Upper lobe of left lung (tissue), 6 donors: ENCODE results near the gene APCS. TPM values are rescaled to one million over a fixed set of nuclear protein-coding genes. Genes with fewer than 3 reads are reported as not detected.

Source experiments
- ATAC-seq, 2 donors: fragments of 200-7000 bp; cut with Tn5 transposase; one replicate each; pipeline ENCODE4 v1.9.1; 2022; ENCODE audit warnings: mild to moderate bottlenecking in 2 of 2, moderate library complexity in 2 of 2; ENCODE audit not compliant: low FRiP score in 2 of 2
- DNase-seq, 2 donors: peaks; one replicate each; pipeline ENCODE4 v3.0.0-alpha.2; 2019 to 2020
- H3K27ac ChIP-seq, 4 donors: fragments of 200-600 bp; sonication (generic); one replicate each; pipeline ENCODE4 v1.5.1; 2016 to 2019
- H3K27me3 ChIP-seq, 4 donors: fragments of 200-600 bp; sonication (generic); one replicate each; pipeline ENCODE4 v1.5.1; 2017 to 2019
- H3K36me3 ChIP-seq, 4 donors: fragments of 200-600 bp; sonication (generic); one replicate each; pipeline ENCODE4 v1.5.1; 2016 to 2019
- H3K4me1 ChIP-seq, 4 donors: fragments of 200-600 bp; sonication (generic); one replicate each; pipeline ENCODE4 v1.5.1; 2018 to 2019
- H3K4me3 ChIP-seq, 4 donors: fragments of 200-600 bp; sonication (generic); one replicate each; pipeline ENCODE4 v1.5.1; 2017 to 2019; ENCODE audit warnings: mild to moderate bottlenecking in 2 of 4, moderate library complexity in 1 of 4
- H3K9me3 ChIP-seq, 4 donors: fragments of 200-600 bp; sonication (generic); one replicate each; pipeline ENCODE4 v1.5.1; 2018 to 2019
- EP300 ChIP-seq, 4 donors: sonication (generic); formaldehyde crosslinking; IDR thresholded peaks; one replicate each; pipeline ENCODE4 v1.5.1; 2017; ENCODE audit warnings: antibody characterized with exemption in 4 of 4, control low read depth in 2 of 4
- POLR2A ChIP-seq, 4 donors: fragments of 450-650 bp; IDR thresholded peaks; one replicate each; pipeline ENCODE4 v1.5.1; 2016 to 2017; ENCODE audit warnings: antibody characterized with exemption in 4 of 4, mild to moderate bottlenecking in 2 of 4
- POLR2AphosphoS5 ChIP-seq, 2 donors: sonication (generic); formaldehyde crosslinking; IDR thresholded peaks; one replicate each; pipeline ENCODE4 v1.5.1; 2017; ENCODE audit warnings: antibody characterized with exemption in 2 of 2
- WGBS, 2 donors: methylation state at CpG; one replicate each; pipeline ENCODE4 v1.1.5; 2017 to 2018; 5-methylcytosine and 5-hydroxymethylcytosine counted together
- total RNA-seq, 6 donors: library from RNA; depleted of rRNA in 4 of 6; stranded (reverse); fragments of >200 nt in 4 of 6; gene quantifications; one replicate each; pipeline versions ENCODE4 v1.1.0 to v1.2.1, GENCODE V29; 2016 to 2021
- TF ChIP-seq, protein P1 (sequence below), 6 experiments: fragments of 450-650 bp in 4 of 6; fragments of 200-600 bp in 2 of 6; sonication (generic) in 2 of 6; IDR thresholded peaks; one replicate each; pipeline ENCODE4 v1.5.1; 2016 to 2019; ENCODE audit warnings: antibody characterized with exemption in 6 of 6
- donor health status: DM: no; HTN: no; CAD: no; lungs with moderate emphysema.
- donor health status: DM: no; HTN: yes; CAD: no; lungs with severe emphysema.

Gene APCS, protein sequence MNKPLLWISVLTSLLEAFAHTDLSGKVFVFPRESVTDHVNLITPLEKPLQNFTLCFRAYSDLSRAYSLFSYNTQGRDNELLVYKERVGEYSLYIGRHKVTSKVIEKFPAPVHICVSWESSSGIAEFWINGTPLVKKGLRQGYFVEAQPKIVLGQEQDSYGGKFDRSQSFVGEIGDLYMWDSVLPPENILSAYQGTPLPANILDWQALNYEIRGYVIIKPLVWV
- under 1 TPM in 2 of 6 donors, not detected in 4; 0.40 to 0.47 TPM for total RNA-seq

DNA sequence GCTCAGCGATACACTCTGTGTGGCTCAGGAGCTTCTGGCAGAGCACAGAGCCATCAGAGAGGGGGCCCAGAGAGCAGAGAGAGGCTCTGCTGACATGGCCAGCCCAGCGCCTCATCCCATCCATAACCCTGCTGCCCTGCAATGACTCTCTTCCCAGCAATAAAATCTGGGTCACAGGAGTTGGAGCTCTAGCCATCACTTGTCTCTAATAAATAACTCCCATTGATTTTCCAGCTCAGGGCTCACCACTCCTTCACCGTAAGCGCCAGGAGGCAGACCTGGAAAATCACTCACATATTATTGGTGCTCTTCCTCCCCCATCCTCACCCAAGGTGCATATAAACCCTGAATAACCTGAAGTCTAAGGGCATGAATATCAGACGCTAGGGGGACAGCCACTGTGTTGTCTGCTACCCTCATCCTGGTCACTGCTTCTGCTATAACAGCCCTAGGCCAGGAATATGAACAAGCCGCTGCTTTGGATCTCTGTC is at the start of gene APCS:
TSS of gene APCS (plus strand) at position 366 of the 491 bp plus-strand sequence. CDS start at position 462, 96 bp downstream.
- Histone ChIP-seq H3K4me1 (no peaks in the 10 kb centered on the region), H3K36me3 (no peaks in the 10 kb centered on the region), H3K27me3 (no peaks in the 10 kb centered on the region), H3K4me3 (no peak within 1 kb of the TSS), H3K27ac (no peak within 1 kb of the TSS), H3K9me3 (no peaks in the 10 kb centered on the region)
- 87 to 89% methylated on average over 6 of the region's 6 CpGs for WGBS, 2 donors
- DNase-seq, result no peak
- ATAC-seq, result no peak
- TF ChIP-seq POLR2AphosphoS5 (IDR thresholded peaks at IDR 0.05) (no peak), POLR2A (IDR thresholded peaks at IDR 0.05) (no peak), EP300 (IDR thresholded peaks at IDR 0.05) (no peak)
- TF ChIP-seq, protein P1, sequence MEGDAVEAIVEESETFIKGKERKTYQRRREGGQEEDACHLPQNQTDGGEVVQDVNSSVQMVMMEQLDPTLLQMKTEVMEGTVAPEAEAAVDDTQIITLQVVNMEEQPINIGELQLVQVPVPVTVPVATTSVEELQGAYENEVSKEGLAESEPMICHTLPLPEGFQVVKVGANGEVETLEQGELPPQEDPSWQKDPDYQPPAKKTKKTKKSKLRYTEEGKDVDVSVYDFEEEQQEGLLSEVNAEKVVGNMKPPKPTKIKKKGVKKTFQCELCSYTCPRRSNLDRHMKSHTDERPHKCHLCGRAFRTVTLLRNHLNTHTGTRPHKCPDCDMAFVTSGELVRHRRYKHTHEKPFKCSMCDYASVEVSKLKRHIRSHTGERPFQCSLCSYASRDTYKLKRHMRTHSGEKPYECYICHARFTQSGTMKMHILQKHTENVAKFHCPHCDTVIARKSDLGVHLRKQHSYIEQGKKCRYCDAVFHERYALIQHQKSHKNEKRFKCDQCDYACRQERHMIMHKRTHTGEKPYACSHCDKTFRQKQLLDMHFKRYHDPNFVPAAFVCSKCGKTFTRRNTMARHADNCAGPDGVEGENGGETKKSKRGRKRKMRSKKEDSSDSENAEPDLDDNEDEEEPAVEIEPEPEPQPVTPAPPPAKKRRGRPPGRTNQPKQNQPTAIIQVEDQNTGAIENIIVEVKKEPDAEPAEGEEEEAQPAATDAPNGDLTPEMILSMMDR (IDR thresholded peaks at IDR 0.05), result no peak

DNA sequence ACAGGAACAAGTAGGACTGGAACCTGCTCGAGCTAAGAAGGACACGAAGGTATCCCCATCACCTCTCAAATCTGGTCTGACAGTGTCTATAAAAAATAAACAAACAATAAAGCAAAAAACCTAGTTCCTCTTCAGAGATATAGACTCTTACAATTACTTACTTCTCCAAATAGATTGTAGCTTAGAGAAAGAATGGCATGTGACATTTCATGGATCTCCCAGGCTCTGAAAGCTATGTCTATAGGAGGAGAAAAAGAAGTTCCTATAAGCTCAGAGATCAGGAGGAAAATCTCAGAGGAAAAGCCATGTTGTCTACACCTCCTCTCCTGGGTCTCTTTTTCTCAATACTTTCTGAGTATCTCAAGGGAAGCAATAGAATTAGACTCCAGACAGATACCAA is 39.5 kb upstream of the APCS start:
- no peaks in the 10 kb centered on the region for H3K9me3 ChIP-seq
- H3K27me3 ChIP-seq, result no peaks in the 10 kb centered on the region
- no peaks in the 10 kb centered on the region for H3K36me3 ChIP-seq
- H3K4me3 ChIP-seq, result no peak overlapping the region
- no peak overlapping the region for H3K27ac ChIP-seq
- DNase-seq, result no peak
- 80 to 84% methylated on average over 2 of the region's 2 CpGs for WGBS, 2 donors
- ATAC-seq, result no peak
- TF ChIP-seq EP300 (IDR thresholded peaks at IDR 0.05) (no peak), POLR2AphosphoS5 (IDR thresholded peaks at IDR 0.05) (no peak), POLR2A (IDR thresholded peaks at IDR 0.05) (no peak)
- TF ChIP-seq, protein P1 (IDR thresholded peaks at IDR 0.05), result no peak
- no peaks in the 10 kb centered on the region for H3K4me1 ChIP-seq

GRCh38 chr1:159554261-159554660 is 33.4 kb upstream of the APCS start:
- TF ChIP-seq EP300 (IDR thresholded peaks at IDR 0.05), result no peak
- TF ChIP-seq POLR2A (IDR thresholded peaks at IDR 0.05), result no peak
- TF ChIP-seq POLR2AphosphoS5 (IDR thresholded peaks at IDR 0.05), result no peak
- TF ChIP-seq, protein P1 (IDR thresholded peaks at IDR 0.05), result no peak
- no peak for ATAC-seq
- Histone ChIP-seq H3K27me3 (no peaks in the 10 kb centered on the region), H3K4me1 (no peaks in the 10 kb centered on the region), H3K9me3 (no peaks in the 10 kb centered on the region), H3K27ac (no peak overlapping the region), H3K36me3 (no peaks in the 10 kb centered on the region), H3K4me3 (no peak overlapping the region)
- DNase-seq, result no peak
- WGBS, 2 donors, result 45 to 56% methylated on average over 3 of the region's 3 CpGs

DNA sequence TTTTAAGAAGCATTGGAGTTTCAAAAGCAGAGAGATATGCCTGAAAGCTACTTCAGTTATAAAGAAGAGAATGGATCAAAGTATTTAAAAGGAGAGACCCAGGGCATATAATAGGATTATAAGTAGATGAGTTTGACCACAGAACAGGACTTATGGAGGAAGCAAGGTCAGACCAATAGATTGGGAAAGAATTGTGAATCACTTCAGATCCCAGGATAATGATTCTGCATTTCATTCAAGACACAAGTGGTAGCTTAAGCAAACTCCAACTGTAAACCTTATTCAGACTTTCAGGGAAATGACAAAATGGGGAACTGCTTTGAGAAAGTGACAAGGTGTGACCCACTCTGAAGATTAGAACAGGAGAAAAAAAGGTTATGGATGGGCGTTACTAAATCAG is 32.9 kb upstream of the APCS start:
- WGBS, 2 donors, result 56 to 61% methylated on average over 1 of the region's 1 CpG
- H3K27me3 ChIP-seq, result no peaks in the 10 kb centered on the region
- no peaks in the 10 kb centered on the region for H3K9me3 ChIP-seq
- TF ChIP-seq POLR2A (IDR thresholded peaks at IDR 0.05) (no peak), EP300 (IDR thresholded peaks at IDR 0.05) (no peak), POLR2AphosphoS5 (IDR thresholded peaks at IDR 0.05) (no peak)
- TF ChIP-seq, protein P1 (IDR thresholded peaks at IDR 0.05), result no peak
- H3K36me3 ChIP-seq, result no peaks in the 10 kb centered on the region
- ATAC-seq, result no peak
- no peak for DNase-seq
- no peaks in the 10 kb centered on the region for H3K4me1 ChIP-seq
- no peak overlapping the region for H3K27ac ChIP-seq
- H3K4me3 ChIP-seq, result no peak overlapping the region

DNA sequence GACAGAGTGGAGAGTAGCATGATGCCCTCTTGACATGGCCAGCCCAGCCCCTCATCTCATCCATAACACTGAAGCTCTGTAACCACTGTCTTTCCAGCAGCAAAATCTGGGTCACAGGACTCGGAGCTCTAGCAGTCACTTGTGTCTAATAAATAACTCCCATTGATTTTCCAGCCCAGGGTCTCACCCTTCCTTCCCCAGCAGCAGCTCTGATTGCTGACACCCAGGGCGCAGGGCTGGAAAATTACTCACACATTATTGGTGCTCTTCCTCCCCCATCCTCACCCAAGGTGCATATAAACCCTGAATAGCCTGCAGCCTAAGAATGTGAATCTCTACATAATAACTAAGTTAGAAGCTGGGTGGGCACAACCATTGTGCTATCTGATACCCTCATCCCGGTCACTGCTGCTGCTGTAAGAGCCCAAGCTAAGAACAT is 30.7 kb upstream of the APCS start:
- no peaks in the 10 kb centered on the region for H3K36me3 ChIP-seq
- no peaks in the 10 kb centered on the region for H3K4me1 ChIP-seq
- no peak overlapping the region for H3K4me3 ChIP-seq
- no peaks in the 10 kb centered on the region for H3K9me3 ChIP-seq
- ATAC-seq (no peak), DNase-seq (no peak)
- 46 to 56% methylated on average over 2 to 3 of the region's 3 CpGs for WGBS, 2 donors
- H3K27me3 ChIP-seq, result no peaks in the 10 kb centered on the region
- H3K27ac ChIP-seq, result no peak overlapping the region
- TF ChIP-seq EP300 (IDR thresholded peaks at IDR 0.05), result no peak
- no peak for TF ChIP-seq POLR2AphosphoS5 (IDR thresholded peaks at IDR 0.05)
- TF ChIP-seq POLR2A (IDR thresholded peaks at IDR 0.05), result no peak
- TF ChIP-seq, protein P1 (IDR thresholded peaks at IDR 0.05), result no peak
